DND-41 (cell line): ENCODE results near the gene GATAD2B.

Experiments
- ATAC-seq: fragments of 200-7000 bp; cut with Tn5 transposase; 3 replicates; pipeline ENCODE4 v1.9.1; 2021; ENCODE audit warnings: low read depth; ENCODE audit not compliant: insufficient read depth
- DNase-seq: peaks from one replicate; pipeline ENCODE4 v3.0.0-alpha.2; 2020
- H2AFZ ChIP-seq: 2 replicates; pipeline ENCODE4 v1.6.0; 2012; ENCODE audit warnings: low read depth, low read length
- H3K27ac ChIP-seq: 2 replicates; pipeline ENCODE4 v1.5.1; 2012; ENCODE audit warnings: low read length, inconsistent platforms
- H3K27me3 ChIP-seq: fragments of 200-600 bp; sonication (generic); 2 replicates; pipeline ENCODE4 v1.6.0; 2012; ENCODE audit warnings: low read length, mild to moderate bottlenecking, inconsistent platforms; ENCODE audit not compliant: insufficient read depth, poor library complexity
- H3K36me3 ChIP-seq: 2 replicates; pipeline ENCODE4 v1.5.1; 2012; ENCODE audit warnings: low read length, inconsistent platforms; ENCODE audit not compliant: insufficient read depth
- H3K4me1 ChIP-seq: 2 replicates; pipeline ENCODE4 v1.5.1; 2012; ENCODE audit warnings: mild to moderate bottlenecking, low read length; ENCODE audit not compliant: insufficient read depth
- H3K4me2 ChIP-seq: 2 replicates; pipeline ENCODE4 v1.6.0; 2012; ENCODE audit warnings: mild to moderate bottlenecking, moderate library complexity, low read length, inconsistent platforms; ENCODE audit not compliant: insufficient read depth
- H3K4me3 ChIP-seq, 2 experiments: fragments of 200-600 bp in 1 of 2; shearing (Covaris generic) in 1 of 2; 2 replicates each; pipeline ENCODE4 v1.5.1; 2012 to 2016; ENCODE audit warnings: inconsistent platforms in 2 of 2, low read length in 2 of 2, mild to moderate bottlenecking in 2 of 2, low read depth in 1 of 2, moderate library complexity in 1 of 2
- H3K79me2 ChIP-seq: 2 replicates; pipeline ENCODE4 v1.6.0; 2012; ENCODE audit warnings: low read length, inconsistent platforms; ENCODE audit not compliant: insufficient read depth
- H3K9ac ChIP-seq: 2 replicates; pipeline ENCODE4 v1.6.0; 2012; ENCODE audit warnings: low read depth, mild to moderate bottlenecking, inconsistent platforms, low read length, moderate library complexity
- H3K9me3 ChIP-seq: 2 replicates; pipeline ENCODE4 v1.5.1; 2012; ENCODE audit warnings: low read length, moderate library complexity, mild to moderate bottlenecking, inconsistent platforms; ENCODE audit not compliant: insufficient read depth, severe bottlenecking
- H4K20me1 ChIP-seq: 2 replicates; pipeline ENCODE4 v1.6.0; 2012; ENCODE audit warnings: low read length; ENCODE audit not compliant: insufficient read depth
- EZH2 ChIP-seq: IDR thresholded peaks from 3 replicates; pipeline ENCODE4 v1.6.1; 2012; ENCODE audit warnings: borderline replicate concordance, low read depth, mild to moderate bottlenecking, moderate library complexity, low read length, inconsistent platforms; ENCODE audit not compliant: severe bottlenecking
- TF ChIP-seq, protein P1 (sequence below): IDR thresholded peaks from 2 replicates; pipeline ENCODE4 v1.5.1; 2012; ENCODE audit warnings: borderline replicate concordance, low read length, moderate library complexity, mild to moderate bottlenecking; ENCODE audit not compliant: poor library complexity, severe bottlenecking; ENCODE audit errors: extremely low read depth

GATAD2B gene

DNA sequence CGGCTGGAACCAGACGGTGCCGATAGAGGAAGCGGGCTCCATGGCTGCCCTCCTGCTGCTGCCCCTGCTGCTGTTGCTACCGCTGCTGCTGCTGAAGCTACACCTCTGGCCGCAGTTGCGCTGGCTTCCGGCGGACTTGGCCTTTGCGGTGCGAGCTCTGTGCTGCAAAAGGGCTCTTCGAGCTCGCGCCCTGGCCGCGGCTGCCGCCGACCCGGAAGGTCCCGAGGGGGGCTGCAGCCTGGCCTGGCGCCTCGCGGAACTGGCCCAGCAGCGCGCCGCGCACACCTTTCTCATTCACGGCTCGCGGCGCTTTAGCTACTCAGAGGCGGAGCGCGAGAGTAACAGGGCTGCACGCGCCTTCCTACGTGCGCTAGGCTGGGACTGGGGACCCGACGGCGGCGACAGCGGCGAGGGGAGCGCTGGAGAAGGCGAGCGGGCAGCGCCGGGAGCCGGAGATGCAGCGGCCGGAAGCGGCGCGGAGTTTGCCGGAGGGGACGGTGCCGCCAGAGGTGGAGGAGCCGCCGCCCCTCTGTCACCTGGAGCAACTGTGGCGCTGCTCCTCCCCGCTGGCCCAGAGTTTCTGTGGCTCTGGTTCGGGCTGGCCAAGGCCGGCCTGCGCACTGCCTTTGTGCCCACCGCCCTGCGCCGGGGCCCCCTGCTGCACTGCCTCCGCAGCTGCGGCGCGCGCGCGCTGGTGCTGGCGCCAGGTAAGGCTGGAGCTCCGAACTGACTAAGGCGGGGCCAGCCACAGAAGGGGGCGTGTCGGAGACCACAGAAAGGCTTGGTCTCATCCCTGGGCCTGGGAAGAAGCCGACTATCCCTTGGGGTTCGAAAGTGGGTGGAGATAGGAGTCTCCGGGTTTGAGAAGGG lies 147.1 kb downstream of the GATAD2B start:
- no peaks in the 10 kb centered on the region for H3K79me2 ChIP-seq
- H3K9ac ChIP-seq, result no peak overlapping the region
- ATAC-seq, result peak; percentile 39; the same call in 2 of the 3 replicates
- H4K20me1 ChIP-seq, result peaks cover 5% of the 10 kb centered on the region; the same call in 1 of the 2 replicates
- no peak overlapping the region for H3K27ac ChIP-seq
- H3K4me3 ChIP-seq, result no peak overlapping the region
- DNase-seq, result no peak
- H3K9me3 ChIP-seq, result no peaks in the 10 kb centered on the region
- H3K27me3 ChIP-seq, result no peaks in the 10 kb centered on the region
- H3K36me3 ChIP-seq, result peaks cover 36% of the 10 kb centered on the region
- no peaks in the 10 kb centered on the region for H3K4me1 ChIP-seq
- H2AFZ ChIP-seq, result no peak overlapping the region
- TF ChIP-seq, protein P1, sequence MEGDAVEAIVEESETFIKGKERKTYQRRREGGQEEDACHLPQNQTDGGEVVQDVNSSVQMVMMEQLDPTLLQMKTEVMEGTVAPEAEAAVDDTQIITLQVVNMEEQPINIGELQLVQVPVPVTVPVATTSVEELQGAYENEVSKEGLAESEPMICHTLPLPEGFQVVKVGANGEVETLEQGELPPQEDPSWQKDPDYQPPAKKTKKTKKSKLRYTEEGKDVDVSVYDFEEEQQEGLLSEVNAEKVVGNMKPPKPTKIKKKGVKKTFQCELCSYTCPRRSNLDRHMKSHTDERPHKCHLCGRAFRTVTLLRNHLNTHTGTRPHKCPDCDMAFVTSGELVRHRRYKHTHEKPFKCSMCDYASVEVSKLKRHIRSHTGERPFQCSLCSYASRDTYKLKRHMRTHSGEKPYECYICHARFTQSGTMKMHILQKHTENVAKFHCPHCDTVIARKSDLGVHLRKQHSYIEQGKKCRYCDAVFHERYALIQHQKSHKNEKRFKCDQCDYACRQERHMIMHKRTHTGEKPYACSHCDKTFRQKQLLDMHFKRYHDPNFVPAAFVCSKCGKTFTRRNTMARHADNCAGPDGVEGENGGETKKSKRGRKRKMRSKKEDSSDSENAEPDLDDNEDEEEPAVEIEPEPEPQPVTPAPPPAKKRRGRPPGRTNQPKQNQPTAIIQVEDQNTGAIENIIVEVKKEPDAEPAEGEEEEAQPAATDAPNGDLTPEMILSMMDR, result no peak
- no peak for TF ChIP-seq EZH2
- no peak overlapping the region for H3K4me2 ChIP-seq

DNA sequence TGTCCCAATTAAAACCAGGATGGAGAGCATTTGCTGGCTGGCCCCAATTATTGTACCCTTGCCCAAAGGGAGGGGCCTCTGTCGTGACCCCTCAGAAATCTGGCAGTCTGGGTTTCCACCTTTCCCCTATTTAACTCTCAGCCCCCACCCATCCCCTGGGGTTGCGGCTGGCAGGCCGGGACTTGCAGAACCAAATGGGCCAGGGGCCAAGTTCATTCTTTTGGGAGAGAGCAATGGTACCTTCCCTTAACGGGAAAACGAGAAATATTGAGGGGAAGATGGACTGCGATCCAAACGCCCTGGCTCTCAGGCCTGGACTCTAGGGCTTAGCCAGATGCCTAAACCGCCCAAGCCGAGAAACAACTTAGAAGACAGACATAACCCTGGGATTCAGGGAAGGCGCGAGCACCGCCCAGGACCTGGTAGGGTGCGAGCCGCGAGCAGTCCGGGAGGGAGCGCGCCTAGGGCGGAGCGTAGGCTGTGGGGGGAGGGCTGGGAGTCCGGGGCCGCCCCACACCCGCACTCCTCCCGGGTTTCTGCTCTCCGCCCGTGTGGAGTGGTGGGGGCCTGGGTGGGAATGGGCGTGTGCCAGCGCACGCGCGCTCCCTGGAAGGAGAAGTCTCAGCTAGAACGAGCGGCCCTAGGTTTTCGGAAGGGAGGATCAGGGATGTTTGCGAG lies 147.9 kb downstream of the GATAD2B start, which contains the start of gene SLC27A3:
SLC27A3 (plus strand) TSS at position 628 of the 678 bp plus-strand sequence. CDS start 91 bp downstream, outside the sequence.
- Histone ChIP-seq H3K27ac (no peak within 1 kb of the TSS), H3K9me3 (no peaks in the 10 kb centered on the region), H3K4me3 (no peak within 1 kb of the TSS), H3K9ac (no peak within 1 kb of the TSS), H3K4me1 (no peaks in the 10 kb centered on the region), H4K20me1 (peaks cover 5% of the 10 kb centered on the region; the same call in 1 of the 2 replicates), H2AFZ (no peak within 1 kb of the TSS), H3K79me2 (no peaks in the 10 kb centered on the region), H3K27me3 (no peaks in the 10 kb centered on the region), H3K4me2 (no peak within 1 kb of the TSS), H3K36me3 (peaks cover 44% of the 10 kb centered on the region)
- 0 out of 3 replicates have a peak, but pooled peaks have one; percentile 7 for ATAC-seq
- DNase-seq, result no peak
- no peak for TF ChIP-seq EZH2
- TF ChIP-seq, protein P1, result no peak

DNA sequence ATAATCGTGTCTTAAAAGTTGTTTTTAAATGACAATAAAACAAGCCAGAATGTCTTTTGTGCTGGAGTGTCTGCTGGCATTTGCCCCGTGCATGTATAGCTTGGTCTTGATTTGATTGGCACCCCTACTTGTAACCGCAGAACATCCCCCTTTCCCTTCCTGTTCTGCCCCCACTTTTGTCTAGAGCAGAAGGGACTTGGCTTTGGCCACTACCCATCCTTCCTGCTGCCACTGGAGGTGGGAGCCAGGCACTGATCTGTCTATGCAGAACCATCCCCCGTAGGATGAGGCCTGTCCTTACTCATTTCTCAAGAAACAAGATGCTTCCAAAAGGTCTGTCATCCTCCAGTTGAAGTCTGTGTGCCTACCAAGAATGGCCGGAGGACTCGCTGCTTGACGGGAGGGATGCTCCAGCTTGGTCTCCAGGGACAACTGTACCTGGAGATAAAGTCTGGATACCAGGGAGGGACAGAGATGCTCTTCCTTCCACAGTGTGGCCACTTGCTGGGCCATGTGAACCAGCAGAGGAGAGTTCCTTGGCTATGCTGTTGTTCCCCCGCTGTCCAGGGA lies 148.7 kb downstream of the GATAD2B start:
- no peak overlapping the region for H3K27ac ChIP-seq
- DNase-seq, result no peak
- H3K4me2 ChIP-seq, result no peak overlapping the region

More for the DNA sequence above, 148.7 kb downstream of the GATAD2B start:
- ATAC-seq, result no peak
- Histone ChIP-seq H3K36me3 (peaks cover 52% of the 10 kb centered on the region), H3K9ac (no peak overlapping the region), H3K9me3 (no peaks in the 10 kb centered on the region), H3K27me3 (no peaks in the 10 kb centered on the region), H3K4me3 (no peak overlapping the region), H2AFZ (no peak overlapping the region), H4K20me1 (peaks cover 5% of the 10 kb centered on the region; the same call in 1 of the 2 replicates), H3K79me2 (no peaks in the 10 kb centered on the region), H3K4me1 (no peaks in the 10 kb centered on the region)
- TF ChIP-seq, protein P1, result no peak
- TF ChIP-seq EZH2, result no peak
